Stimulated activated naive CD4-positive, alpha-beta T cell treated with Interleukin-2 at 50 U/mL for 16 hours (primary cell): ENCODE results near the gene CPNE5.

ENCODE experiments used
- DNase-seq: peaks from one replicate; lab custom pipeline; 2025; lab: John Stamatoyannopoulos, UW

Gene CPNE5

GRCh38 chr6:36760685-36761435 lies 78.4 kb downstream of the CPNE5 start:
- DNase-seq = no peak

- DNase-seq = peak; percentile 71
Measured at GRCh38 chr6:36759148-36759759, 80.0 kb downstream of the CPNE5 start.

- DNase-seq = no peak
Measured at GRCh38 chr6:36758516-36759147, 80.6 kb downstream of the CPNE5 start.

GRCh38 chr6:36757943-36758508 lies 81.2 kb downstream of the CPNE5 start:
- DNase-seq = no peak

GRCh38 chr6:36757206-36757605 lies 82.0 kb downstream of the CPNE5 start:
- DNase-seq = peak; percentile 22

- no peak for DNase-seq
Measured at GRCh38 chr6:36756786-36757185, 82.5 kb downstream of the CPNE5 start.

- peak; percentile 76 for DNase-seq
Measured at GRCh38 chr6:36755435-36756348, 83.6 kb downstream of the CPNE5 start.

GRCh38 chr6:36754582-36755434 lies 84.4 kb downstream of the CPNE5 start:
- DNase-seq = no peak

- no peak for DNase-seq
Measured at GRCh38 chr6:36753671-36754405, 85.4 kb downstream of the CPNE5 start.

- DNase-seq = no peak
Measured at GRCh38 chr6:36752886-36753506, 86.2 kb downstream of the CPNE5 start.

GRCh38 chr6:36752187-36752885 lies 86.9 kb downstream of the CPNE5 start:
- DNase-seq = peak; percentile 14

GRCh38 chr6:36751833-36752186 lies 87.4 kb downstream of the CPNE5 start:
- no peak for DNase-seq

GRCh38 chr6:36751091-36751490 lies 88.2 kb downstream of the CPNE5 start:
- no peak for DNase-seq

- DNase-seq = no peak
Measured at GRCh38 chr6:36749829-36750489, 89.3 kb downstream of the CPNE5 start.

GRCh38 chr6:36746251-36746650 lies 93.0 kb downstream of the CPNE5 start:
- no peak for DNase-seq

GRCh38 chr6:36745836-36746235 lies 93.4 kb downstream of the CPNE5 start:
- no peak for DNase-seq

- no peak for DNase-seq
Measured at GRCh38 chr6:36745283-36745682, 94.0 kb downstream of the CPNE5 start.

- DNase-seq = no peak
Measured at GRCh38 chr6:36744304-36744673, 95.0 kb downstream of the CPNE5 start.
